ENCODE measurements around the gene RNFT2. TPM values are rescaled to one million over a fixed set of nuclear protein-coding genes. Genes with fewer than 3 reads are reported as not detected.

Gene RNFT2
- total RNA-seq, 2 donors from 2014 or later, result 0.32 to 4.7 TPM

- intact Hi-C loops (cut with DNase I), result no loop called here
- 18% methylated on average over 4 of the region's 4 CpGs for WGBS
- no peaks in the 10 kb centered on the region for H3K9me3 ChIP-seq
- H3K27ac ChIP-seq, result no peak overlapping the region
- no peak overlapping the region for H3K4me3 ChIP-seq
- TF ChIP-seq CTCF (IDR thresholded peaks at IDR 0.05) (no peak), POLR2A (IDR thresholded peaks at IDR 0.05) (no peak), POLR2AphosphoS5 (IDR thresholded peaks at IDR 0.05) (no peak)
- no peaks in the 10 kb centered on the region for H3K36me3 ChIP-seq
- no peaks in the 10 kb centered on the region for H3K27me3 ChIP-seq (replicated peaks; ENCODE audit: insufficient read depth)
- no peaks in the 10 kb centered on the region for H3K4me1 ChIP-seq (replicated peaks)
- no peak for DNase-seq (ENCODE audit: low spot score)
Measured at GRCh38 chr12:116726694-116727093, 11.4 kb upstream of the RNFT2 start.

- Histone ChIP-seq H3K36me3 (no peaks in the 10 kb centered on the region), H3K9me3 (no peaks in the 10 kb centered on the region), H3K4me3 (no peak overlapping the region), H3K27me3 (replicated peaks; ENCODE audit: insufficient read depth) (no peaks in the 10 kb centered on the region), H3K27ac (no peak overlapping the region), H3K4me1 (replicated peaks) (no peaks in the 10 kb centered on the region)
- intact Hi-C loops (cut with DNase I), result no loop called here
- DNase-seq (ENCODE audit: low spot score), result no peak
- TF ChIP-seq POLR2AphosphoS5 (IDR thresholded peaks at IDR 0.05) (no peak), POLR2A (IDR thresholded peaks at IDR 0.05) (no peak), CTCF (IDR thresholded peaks at IDR 0.05) (no peak)
- 64% methylated on average over 3 of the region's 3 CpGs for WGBS
Measured at GRCh38 chr12:116727261-116727660, 10.9 kb upstream of the RNFT2 start.

- Histone ChIP-seq H3K27ac (no peak overlapping the region), H3K9me3 (no peaks in the 10 kb centered on the region), H3K4me1 (replicated peaks) (no peaks in the 10 kb centered on the region), H3K27me3 (replicated peaks; ENCODE audit: insufficient read depth) (no peaks in the 10 kb centered on the region), H3K36me3 (no peaks in the 10 kb centered on the region), H3K4me3 (no peak overlapping the region)
- WGBS, result 69% methylated on average over 6 of the region's 6 CpGs
- DNase-seq (ENCODE audit: low spot score), result no peak
- intact Hi-C loops (cut with DNase I), result no loop called here
- TF ChIP-seq POLR2A (IDR thresholded peaks at IDR 0.05) (no peak), CTCF (IDR thresholded peaks at IDR 0.05) (no peak), POLR2AphosphoS5 (IDR thresholded peaks at IDR 0.05) (no peak)
Measured at GRCh38 chr12:116727891-116728290, 10.2 kb upstream of the RNFT2 start.

DNA sequence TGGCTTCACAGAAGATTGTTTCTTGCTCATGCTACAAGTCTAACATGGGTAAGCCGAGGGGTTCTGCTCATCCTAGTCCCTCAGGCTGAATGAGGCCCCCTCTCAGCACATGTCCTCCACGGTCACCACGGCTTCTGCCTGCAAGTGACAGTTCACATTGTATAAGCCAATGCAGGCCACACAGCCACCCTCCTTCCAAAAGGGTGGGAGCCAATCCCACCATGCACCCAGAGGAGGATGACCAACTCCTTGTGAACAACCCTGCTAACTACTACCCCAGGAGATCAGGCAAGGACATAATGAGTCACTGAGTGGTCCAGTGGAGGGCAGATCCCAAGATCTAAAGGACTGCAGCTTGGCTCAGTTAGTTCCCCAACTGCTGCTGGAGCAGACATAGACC, 6.3 kb upstream of the RNFT2 start:
- H3K27ac ChIP-seq, result no peak overlapping the region
- 93% methylated on average over 3 of the region's 3 CpGs for WGBS
- H3K4me1 ChIP-seq (replicated peaks), result peaks cover 4% of the 10 kb centered on the region
- TF ChIP-seq POLR2A (IDR thresholded peaks at IDR 0.05), result no peak
- intact Hi-C loops (cut with DNase I), result no loop called here
- H3K36me3 ChIP-seq, result no peaks in the 10 kb centered on the region
- H3K9me3 ChIP-seq, result no peaks in the 10 kb centered on the region
- H3K27me3 ChIP-seq (replicated peaks; ENCODE audit: insufficient read depth), result no peaks in the 10 kb centered on the region
- no peak overlapping the region for H3K4me3 ChIP-seq
- DNase-seq (ENCODE audit: low spot score), result no peak

DNA sequence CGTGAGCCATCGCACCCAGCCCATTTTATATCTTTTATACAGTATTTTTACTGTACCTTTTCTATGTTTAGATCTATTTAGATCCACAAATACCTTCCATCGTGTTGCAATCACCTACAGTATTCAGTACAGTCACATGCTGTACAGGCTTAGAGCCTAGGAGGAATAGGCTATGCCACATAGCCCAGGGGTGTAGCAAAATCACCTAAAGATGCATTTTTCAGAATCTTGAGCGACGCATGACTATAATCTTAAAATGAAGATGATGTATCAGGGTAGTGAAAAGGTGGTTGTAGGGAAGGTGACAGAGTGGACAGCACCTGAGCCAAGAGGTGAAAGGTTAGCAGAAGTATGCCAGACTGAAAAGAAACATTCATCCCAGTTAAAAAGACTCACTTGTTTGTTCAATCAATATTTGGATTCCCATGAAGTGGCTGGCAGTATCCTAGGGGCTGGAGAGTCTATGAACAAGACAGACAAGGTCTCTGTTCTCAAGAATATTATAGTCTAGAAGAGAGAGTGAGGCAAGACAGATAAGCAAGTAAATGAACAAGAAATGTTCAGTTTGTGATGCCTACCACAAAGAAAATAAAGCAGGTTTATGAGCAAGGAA, 3.9 kb upstream of the RNFT2 start:
- no peaks in the 10 kb centered on the region for H3K27me3 ChIP-seq (replicated peaks; ENCODE audit: insufficient read depth)
- DNase-seq (ENCODE audit: low spot score), result no peak
- H3K36me3 ChIP-seq, result no peaks in the 10 kb centered on the region
- no peaks in the 10 kb centered on the region for H3K9me3 ChIP-seq
- no peak overlapping the region for H3K4me3 ChIP-seq
- no peak for TF ChIP-seq POLR2A (IDR thresholded peaks at IDR 0.05)
- TF ChIP-seq CTCF (IDR thresholded peaks at IDR 0.05), result no peak
- no peak for TF ChIP-seq POLR2AphosphoS5 (IDR thresholded peaks at IDR 0.05)
- 92% methylated on average over 5 of the region's 5 CpGs for WGBS
- intact Hi-C loops (cut with DNase I), result no loop called here
- H3K4me1 ChIP-seq (replicated peaks), result peaks cover 8% of the 10 kb centered on the region
- no peak overlapping the region for H3K27ac ChIP-seq
